A549 treated with AZD2906 at 1 μM for 4 hours (cell line): Measurements from ENCODE around the gene RBM8A. TPM values are rescaled to one million over a fixed set of nuclear protein-coding genes. Genes with fewer than 3 reads are reported as not detected.

Source experiments
- total RNA-seq: library from RNA; stranded (reverse); fragments of 200-300 nt; extraction: Qiagen RNA extraction; gene quantifications from 5 replicates; pipeline ENCODE4 v1.2.3, GENCODE V29; 2022

The RBM8A gene
- total RNA-seq = 212 to 255 TPM (median 223 TPM) in 5 replicates

DNA sequence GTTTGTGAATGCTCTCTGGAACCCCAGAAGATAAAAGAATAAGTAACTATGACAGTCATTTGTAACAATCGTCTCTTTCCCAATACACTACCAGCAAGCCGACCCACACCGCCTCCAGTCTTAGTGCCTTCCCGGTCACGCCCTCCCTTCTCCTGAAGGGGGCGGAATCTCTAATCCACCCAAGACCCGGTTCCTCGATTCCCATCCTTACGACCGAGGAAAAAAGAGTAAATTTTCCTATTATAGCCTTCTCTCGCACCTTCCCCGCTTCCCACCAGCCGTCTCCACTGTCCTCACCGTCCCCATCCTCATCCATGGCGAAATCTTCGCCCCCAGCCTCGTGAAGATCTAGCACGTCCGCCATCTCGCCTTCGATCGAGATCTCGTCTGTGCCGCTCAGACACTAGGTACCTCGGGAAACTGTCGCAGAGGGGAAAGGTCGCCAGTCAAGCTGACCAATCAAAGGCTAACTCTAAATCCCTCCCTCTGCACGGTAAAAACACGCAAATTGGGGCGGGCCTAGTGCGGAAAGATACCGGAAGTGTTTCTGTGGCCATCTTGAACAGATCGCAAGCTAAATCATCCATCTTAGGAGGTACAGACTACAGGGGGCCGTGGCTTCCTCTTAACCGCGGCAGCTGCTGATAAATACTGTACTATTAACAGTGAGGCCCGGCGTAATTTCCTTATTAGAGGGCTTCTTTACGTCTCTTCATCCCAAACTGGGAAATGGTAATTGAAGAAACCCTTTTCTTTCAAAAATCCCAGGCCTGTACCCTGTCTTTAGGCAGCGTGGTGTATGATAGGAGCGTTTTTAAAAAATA, at the start of gene RBM8A:
Gene RBM8A (minus strand): TSS at position 422 of the 824 bp plus-strand sequence. CDS start 58 bp downstream, at position 364.

DNA sequence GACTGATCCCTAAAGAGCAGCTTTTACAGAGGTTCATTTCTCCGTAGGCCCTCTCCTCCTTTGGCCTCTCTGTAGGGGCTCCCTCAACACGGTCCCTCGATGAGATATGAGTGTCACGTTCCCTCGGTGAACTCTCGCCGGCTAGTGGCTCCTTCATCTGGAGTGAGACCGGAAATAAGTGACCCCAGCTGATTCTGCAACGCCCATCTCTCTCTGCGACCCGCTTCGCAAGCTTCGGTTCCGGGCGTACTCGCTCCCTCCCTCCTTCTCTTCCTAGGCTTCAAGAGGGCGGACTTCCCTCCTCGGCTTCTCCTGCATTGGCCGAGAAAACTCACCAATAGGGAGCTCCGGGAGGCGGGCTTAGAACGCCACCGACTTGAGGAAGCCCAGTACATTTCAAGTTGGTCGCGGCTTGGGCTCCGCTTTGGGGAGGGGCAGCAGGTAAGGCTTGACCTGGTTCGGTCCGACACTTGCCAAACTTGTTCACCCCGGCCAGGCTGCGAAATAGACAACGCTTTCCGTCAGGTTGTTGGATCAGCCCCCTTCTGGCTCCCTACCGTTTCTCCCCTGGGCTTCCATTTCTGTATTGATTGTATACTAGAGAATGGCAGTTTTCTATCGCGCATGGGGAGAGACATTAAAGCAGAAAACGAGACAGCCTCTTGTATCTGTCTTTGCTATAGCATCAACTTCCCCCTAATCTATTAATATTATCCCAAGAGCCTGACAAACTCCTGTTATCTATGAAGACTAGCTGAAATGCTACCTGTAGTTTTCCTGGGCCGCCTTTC, 37.2 kb upstream of the RBM8A start, which contains the start of the genes ANKRD34A and POLR3GL:
Gene ANKRD34A (minus strand): TSS at position 248 of the 791 bp plus-strand sequence. CDS start 2,816 bp downstream, outside the sequence.
Gene POLR3GL (plus strand): TSS at position 363 of the 791 bp plus-strand sequence. CDS start 10,176 bp downstream, outside the sequence.

DNA sequence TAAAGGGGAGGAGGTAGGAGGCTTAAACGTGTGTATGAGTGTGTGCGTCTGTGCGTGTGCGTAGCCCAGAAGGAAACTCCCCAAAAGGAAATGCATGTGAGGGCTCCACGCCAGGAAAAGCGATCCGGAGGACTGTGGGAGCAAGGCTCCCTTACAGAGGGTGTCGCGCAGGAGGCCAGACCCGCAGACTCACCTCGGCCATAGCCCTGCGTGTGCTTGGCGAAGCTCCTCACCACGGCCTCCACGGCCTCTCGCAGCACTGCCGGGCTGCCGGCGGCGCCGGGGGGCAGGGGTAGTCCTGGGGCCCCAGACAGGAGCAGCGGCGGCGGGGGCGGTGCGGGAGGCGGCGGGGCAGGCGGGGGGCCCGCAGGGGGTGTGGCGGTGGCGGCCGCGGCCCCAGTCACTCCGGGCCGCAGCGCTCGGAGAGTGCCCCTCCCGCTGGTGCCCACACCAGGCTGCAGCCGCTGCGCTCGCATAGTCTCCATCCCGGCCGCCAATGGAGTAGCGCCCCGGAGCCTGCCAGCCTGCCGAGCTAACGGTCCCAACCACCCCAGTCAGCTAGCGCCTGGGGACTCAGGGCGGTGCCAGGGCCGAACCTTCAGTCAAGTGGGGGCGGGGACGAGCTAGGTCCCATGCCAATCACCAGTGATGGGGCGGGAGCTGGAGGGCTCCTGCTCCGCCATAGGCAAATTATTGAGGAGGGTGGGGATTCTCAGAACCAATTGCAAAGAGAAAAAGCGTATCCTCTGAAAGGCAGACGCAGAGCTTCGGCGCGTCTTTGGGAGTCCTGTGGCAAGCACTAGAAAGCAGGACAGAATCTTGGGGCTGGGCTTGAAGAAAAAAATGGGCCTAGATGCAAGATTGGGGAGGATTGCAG, 30.4 kb upstream of the RBM8A start, which contains the start of gene LIX1L:
Gene LIX1L (minus strand): TSS at position 575 of the 877 bp plus-strand sequence. CDS start 90 bp downstream, at position 485.

DNA sequence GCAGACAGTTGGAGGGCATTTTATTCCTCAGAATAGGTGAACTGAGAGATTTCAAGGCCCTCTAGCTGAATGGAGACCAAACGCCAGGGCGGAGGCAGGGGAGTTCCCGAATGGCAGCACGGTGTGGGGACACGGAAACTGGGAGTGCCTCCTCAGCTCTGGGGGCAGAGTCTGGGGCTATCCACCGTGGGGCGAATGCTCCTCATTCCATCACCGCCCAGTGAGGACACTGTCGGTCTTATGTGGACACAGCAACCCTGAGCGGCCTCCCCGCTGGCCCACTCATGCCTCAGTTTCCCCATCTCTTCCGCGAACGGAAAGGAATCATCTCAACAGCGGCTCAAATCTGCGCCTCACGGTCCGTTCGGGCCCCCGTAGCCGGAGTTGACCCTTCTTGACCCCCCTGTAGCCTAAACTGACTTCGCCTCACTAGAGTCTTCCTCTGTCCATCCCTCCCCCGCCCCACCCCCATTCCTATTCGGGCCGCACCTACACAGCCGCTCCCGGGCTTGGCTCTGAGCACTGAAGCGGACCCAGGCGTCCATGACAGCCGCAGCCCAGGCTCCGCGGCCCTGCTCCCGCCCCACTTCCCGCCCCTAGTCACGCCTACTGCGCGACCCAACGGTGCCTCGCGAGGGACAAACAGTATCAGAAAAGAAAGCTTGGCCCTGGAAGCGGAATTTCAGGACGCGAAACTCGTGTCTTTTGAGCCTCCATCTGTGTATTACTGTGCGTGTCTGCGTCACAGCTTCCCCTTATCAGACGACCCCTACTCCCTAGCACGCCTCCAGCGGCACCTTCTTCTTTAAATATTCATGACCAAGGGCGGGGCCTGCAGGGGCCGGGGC, 8.9 kb downstream of the RBM8A start, which contains the start of gene PEX11B:
Gene PEX11B (minus strand): TSS at position 574 of the 848 bp plus-strand sequence. CDS start 29 bp downstream, at position 545.

DNA sequence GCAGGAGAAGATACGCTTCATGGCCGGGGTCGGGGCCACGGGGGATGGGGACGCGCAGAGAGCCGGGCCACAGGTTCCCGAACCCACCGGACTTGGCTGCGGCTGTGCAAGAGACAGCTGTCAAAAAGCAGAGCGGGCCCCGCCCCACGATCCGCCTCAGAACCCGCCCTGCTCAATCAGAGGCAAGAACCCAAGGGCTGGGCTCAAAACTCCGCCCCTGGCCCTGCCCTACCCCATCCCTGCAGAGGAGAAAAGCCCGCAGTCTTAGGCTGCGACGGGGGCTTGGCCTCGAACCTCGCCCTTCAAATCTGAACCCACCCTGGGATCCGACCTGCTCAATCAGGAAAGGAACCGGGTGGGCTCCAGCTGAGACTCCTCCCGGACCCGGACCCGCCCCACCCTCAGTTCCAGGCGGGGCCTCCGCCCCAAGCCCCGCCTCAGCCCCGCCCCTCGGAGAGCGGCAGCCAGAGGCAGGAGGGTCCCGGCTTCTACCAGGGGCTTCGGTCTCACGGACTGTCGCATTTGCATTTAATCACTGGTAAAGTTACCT, 41.5 kb downstream of the RBM8A start, which contains the start of gene ANKRD35:
Gene ANKRD35 (minus strand): TSS at position 129 of the 550 bp plus-strand sequence. CDS start 108 bp downstream, at position 21.

Other genes starting within 250 kb of the RBM8A start
- 0.56 to 1.2 TPM (median 0.83 TPM) in 5 replicates for gene PDZK1, start 220.1 kb downstream of the RBM8A start, total RNA-seq
- 0.05 to 1.7 TPM in 2 of 5 replicates, not detected in the others for gene CD160, start 208.0 kb downstream of the RBM8A start, total RNA-seq
- gene RNF115, start 103.4 kb downstream of the RBM8A start, total RNA-seq = 11.6 to 15.3 TPM (median 14.1 TPM) in 5 replicates
- gene POLR3C, start 103.3 kb downstream of the RBM8A start, total RNA-seq = 36.1 to 44.9 TPM (median 37.8 TPM) in 5 replicates
- gene NUDT17, start 81.9 kb downstream of the RBM8A start, total RNA-seq = 6.6 to 8.5 TPM (median 7.2 TPM) in 5 replicates
- gene PIAS3, start 68.4 kb downstream of the RBM8A start, total RNA-seq = 37.4 to 45.5 TPM (median 42.8 TPM) in 5 replicates
- gene ANKRD35, start 41.6 kb downstream of the RBM8A start, total RNA-seq = 0.03 to 0.06 TPM (median 0.03 TPM) in 4 of 5 replicates, not detected in the other
- 1.3 to 2.1 TPM (median 1.5 TPM) in 5 replicates for gene ITGA10, start 17.4 kb downstream of the RBM8A start, total RNA-seq
- 34.4 to 41.1 TPM (median 38.2 TPM) in 5 replicates for gene PEX11B, start 8.8 kb downstream of the RBM8A start, total RNA-seq
- 10.7 to 15.2 TPM (median 12.5 TPM) in 5 replicates for gene LIX1L, start 30.5 kb upstream of the RBM8A start, total RNA-seq
- 0.21 to 0.30 TPM (median 0.25 TPM) in 5 replicates for gene ANKRD34A, start 37.1 kb upstream of the RBM8A start, total RNA-seq
- 11.0 to 12.0 TPM (median 11.4 TPM) in 5 replicates for gene POLR3GL, start 37.2 kb upstream of the RBM8A start, total RNA-seq
- 0.24 to 0.89 TPM (median 0.64 TPM) in 5 replicates for gene TXNIP, start 69.1 kb upstream of the RBM8A start, total RNA-seq
- not detected in 5 replicates for gene HJV, start 94.3 kb upstream of the RBM8A start, total RNA-seq
- 0.92 to 1.3 TPM (median 1.2 TPM) in 5 replicates for gene NBPF10, start 217.3 kb upstream of the RBM8A start, total RNA-seq